Ovary (tissue), 9 donors: Measurements from ENCODE around the gene PTPN1. TPM values are rescaled to one million over a fixed set of nuclear protein-coding genes. Genes with fewer than 3 reads are reported as not detected.

Experiments used
- DNase-seq, 5 donors: peaks; one replicate each; pipeline ENCODE4 v3.0.0-alpha.2; 2019 to 2020
- H3K27ac ChIP-seq, 2 donors: fragments of 200-600 bp; one replicate each; pipeline versions ENCODE4 v1.5.1 to v1.8.0; 2019 to 2022
- H3K27me3 ChIP-seq: fragments of 200-600 bp; one replicate; pipeline ENCODE4 v1.8.0; 2022
- H3K36me3 ChIP-seq: fragments of 200-600 bp; sonication (generic); one replicate; pipeline ENCODE4 v1.5.1; 2019
- H3K4me1 ChIP-seq: one replicate; pipeline ENCODE4 v1.8.1; 2013; ENCODE audit warnings: mild to moderate bottlenecking, moderate library complexity; ENCODE audit not compliant: insufficient read depth
- H3K4me3 ChIP-seq: fragments of 200-600 bp; sonication (generic); one replicate; pipeline ENCODE4 v1.5.1; 2017
- H3K9me3 ChIP-seq, 2 donors: fragments of 200-600 bp in 1 of 2; sonication (generic) in 1 of 2; one replicate each; pipeline versions ENCODE4 v1.5.1 to v1.8.1; 2013 to 2019; ENCODE audit warnings: mild to moderate bottlenecking in 1 of 2, moderate library complexity in 1 of 2
- EP300 ChIP-seq: sonication (generic); formaldehyde crosslinking; IDR thresholded peaks from one replicate; pipeline ENCODE4 v1.6.1; 2017; ENCODE audit warnings: antibody characterized with exemption
- POLR2A ChIP-seq: fragments of 450-650 bp; IDR thresholded peaks from one replicate; pipeline ENCODE4 v1.6.1; 2017; ENCODE audit warnings: antibody characterized with exemption, mild to moderate bottlenecking, moderate library complexity
- WGBS, 3 donors: extraction: QIAGEN DNeasy Blood & Tissue Kit in 1 of 3; methylation state at CpG; one replicate each; pipeline versions ENCODE4 v1.1.5 to v1.1.7; 2013 to 2017; 5-methylcytosine and 5-hydroxymethylcytosine counted together
- intact Hi-C, 4 donors: fragments of 100-400 bp; cut with DNase I; formaldehyde crosslinking; loops; one replicate each; pipeline versions ENCODE4 v1.11.0 to v1.15.1; 2022 to 2023
- polyA plus RNA-seq, 2 donors: library from polyadenylated mRNA; stranded (reverse); fragments of 200-250 nt in 1 of 2; fragments of 350-450 nt in 1 of 2; fragmentation: Illumina TruSeq in 1 of 2; extraction: RNeasy Lipid Tissue Mini Kit (QIAGEN cat#74804) in 1 of 2; gene quantifications; one replicate each; pipeline ENCODE4 v1.2.3, GENCODE V29; 2013 to 2014
- total RNA-seq, 7 donors: library from RNA; depleted of rRNA in 2 of 7; stranded (reverse); fragments of >200 nt in 2 of 7; fragmentation: NEBNext Ultra II Directional in 3 of 7; extraction: Animal tissue kit (Norgen Biotek cat#: 25700) in 3 of 7; gene quantifications; one replicate each; pipeline versions ENCODE4 v1.1.0 to v1.2.4, GENCODE V29; 2016 to 2023
- TF ChIP-seq, protein P1 (sequence below), 3 donors: fragments of 450-650 bp in 2 of 3; fragments of 200-600 bp in 1 of 3; IDR thresholded peaks; one replicate each; pipeline versions ENCODE4 v1.5.1 to v1.8.0; 2016 to 2022; ENCODE audit warnings: antibody characterized with exemption in 3 of 3, mild to moderate bottlenecking in 1 of 3
- donor health status: DM: no; HTN: no; CAD: no; lungs with moderate emphysema.
- donor health status: DM: no; HTN: no; CAD: no.
- donor health status: Bipolar disorder and iron deficiency.
- donor health status: DM: yes; HTN: yes; CAD: no.
- donor health status: DM: no; HTN: no; CAD: no.
- donor health status: DM: yes; HTN: yes; CAD: no.

PTPN1 gene
- total and polyA plus RNA-seq, 9 donors = 17.6 to 36.7 (median 26.6) TPM

DNA sequence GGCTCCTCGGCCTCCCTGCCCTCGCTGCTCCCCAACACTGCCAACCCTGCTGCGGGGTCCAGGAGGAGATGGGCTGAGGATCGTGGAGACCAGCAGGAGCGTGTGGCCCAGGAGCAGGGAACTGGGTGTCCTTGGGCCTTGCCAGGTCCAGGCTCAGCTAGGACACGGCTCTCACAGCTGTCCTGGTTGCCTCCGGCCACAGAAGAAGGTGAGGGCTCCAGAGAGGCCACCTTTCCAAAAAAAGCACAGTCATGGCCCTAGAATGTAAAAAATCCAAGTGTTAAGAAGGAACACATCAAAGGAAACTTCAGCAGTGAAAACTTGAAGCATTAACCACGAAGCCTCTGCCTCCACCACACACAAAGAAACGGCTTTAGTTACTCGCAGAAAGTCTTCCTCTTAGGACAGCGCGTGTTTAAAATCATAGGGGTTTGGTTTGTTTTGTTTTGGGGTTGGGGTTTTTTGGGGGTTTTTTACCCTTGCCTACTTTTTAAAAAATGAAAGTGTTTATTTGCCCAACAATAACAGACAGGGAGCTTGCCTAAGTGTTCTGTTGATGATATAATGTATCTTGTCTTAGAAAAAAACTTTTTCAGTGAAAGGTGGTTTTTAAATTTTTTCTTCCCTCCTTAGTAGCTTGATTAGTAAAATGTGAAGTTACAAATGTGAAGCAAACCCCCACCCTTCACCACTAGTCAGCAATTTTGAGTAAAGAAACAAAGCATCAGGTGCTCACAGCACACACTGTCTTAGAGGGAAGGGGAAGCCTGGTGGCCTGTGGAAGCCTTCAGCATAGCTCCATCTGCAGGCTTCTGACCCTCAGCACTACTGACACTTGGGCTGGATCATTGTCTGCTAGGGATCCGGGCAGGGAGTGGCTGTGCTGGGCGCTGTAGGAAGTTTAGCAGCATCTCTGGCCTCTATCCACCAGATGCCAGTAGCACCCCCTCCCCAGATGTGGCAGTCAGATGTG is 60.0 kb downstream of the PTPN1 start:
- 82 to 87% (median 83%) methylated on average over 14 of the region's 14 CpGs for WGBS, 3 donors
- DNase-seq = no peak

DNA sequence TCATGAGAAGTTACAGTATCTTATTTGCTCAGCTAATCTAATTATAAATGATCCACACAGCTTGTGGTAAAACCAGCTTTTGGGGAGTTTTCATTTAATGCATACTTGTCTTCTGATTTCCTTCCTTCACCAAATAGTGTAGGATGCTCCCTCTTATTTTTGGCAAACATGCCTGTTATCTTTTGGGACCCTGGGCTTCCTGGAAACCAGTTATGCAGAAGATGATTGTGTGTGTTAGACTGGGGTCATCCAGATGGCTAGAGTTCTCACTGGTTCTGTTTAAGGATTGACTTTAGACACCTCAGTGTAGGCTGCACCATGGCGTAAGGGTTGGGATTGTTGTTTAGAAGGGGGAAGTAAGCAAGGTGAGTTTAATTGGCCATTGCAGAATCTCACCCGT is 61.3 kb downstream of the PTPN1 start:
- no peaks in the 10 kb centered on the region for H3K27me3 ChIP-seq
- TF ChIP-seq POLR2A = no peak
- TF ChIP-seq EP300 = no peak
- TF ChIP-seq, protein P1, sequence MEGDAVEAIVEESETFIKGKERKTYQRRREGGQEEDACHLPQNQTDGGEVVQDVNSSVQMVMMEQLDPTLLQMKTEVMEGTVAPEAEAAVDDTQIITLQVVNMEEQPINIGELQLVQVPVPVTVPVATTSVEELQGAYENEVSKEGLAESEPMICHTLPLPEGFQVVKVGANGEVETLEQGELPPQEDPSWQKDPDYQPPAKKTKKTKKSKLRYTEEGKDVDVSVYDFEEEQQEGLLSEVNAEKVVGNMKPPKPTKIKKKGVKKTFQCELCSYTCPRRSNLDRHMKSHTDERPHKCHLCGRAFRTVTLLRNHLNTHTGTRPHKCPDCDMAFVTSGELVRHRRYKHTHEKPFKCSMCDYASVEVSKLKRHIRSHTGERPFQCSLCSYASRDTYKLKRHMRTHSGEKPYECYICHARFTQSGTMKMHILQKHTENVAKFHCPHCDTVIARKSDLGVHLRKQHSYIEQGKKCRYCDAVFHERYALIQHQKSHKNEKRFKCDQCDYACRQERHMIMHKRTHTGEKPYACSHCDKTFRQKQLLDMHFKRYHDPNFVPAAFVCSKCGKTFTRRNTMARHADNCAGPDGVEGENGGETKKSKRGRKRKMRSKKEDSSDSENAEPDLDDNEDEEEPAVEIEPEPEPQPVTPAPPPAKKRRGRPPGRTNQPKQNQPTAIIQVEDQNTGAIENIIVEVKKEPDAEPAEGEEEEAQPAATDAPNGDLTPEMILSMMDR (IDR thresholded peaks at IDR 0.05) = no peak
- H3K36me3 ChIP-seq = no peaks in the 10 kb centered on the region
- no peak overlapping the region for H3K27ac ChIP-seq
- no peak for DNase-seq
- intact Hi-C loops = loop anchor here in 3 of 4 donors (5.0 to 10.0 kb wide), 4 partner anchors 44 to 87 kb away; partner anchors contain the start of gene PTPN1 (in 1 of the 3)
- H3K4me1 ChIP-seq = peaks cover 13% of the 10 kb centered on the region
- no peak overlapping the region for H3K4me3 ChIP-seq
- H3K9me3 ChIP-seq = no peaks in the 10 kb centered on the region
- 87 to 92% (median 89%) methylated on average over 2 of the region's 2 CpGs for WGBS, 3 donors

More for the DNA sequence above, 60.0 kb downstream of the PTPN1 start:
- TF ChIP-seq POLR2A = no peak
- no peak for TF ChIP-seq EP300
- Histone ChIP-seq H3K27me3 (no peaks in the 10 kb centered on the region), H3K9me3 (no peaks in the 10 kb centered on the region), H3K4me1 (peaks cover 13% of the 10 kb centered on the region), H3K4me3 (no peak overlapping the region), H3K36me3 (no peaks in the 10 kb centered on the region), H3K27ac (no peak overlapping the region)
- intact Hi-C loops = loop anchor here in 3 of 4 donors (5.0 to 10.0 kb wide), 4 partner anchors 43 to 85 kb away; partner anchors contain the start of gene PTPN1 (in 1 of the 3)

DNA sequence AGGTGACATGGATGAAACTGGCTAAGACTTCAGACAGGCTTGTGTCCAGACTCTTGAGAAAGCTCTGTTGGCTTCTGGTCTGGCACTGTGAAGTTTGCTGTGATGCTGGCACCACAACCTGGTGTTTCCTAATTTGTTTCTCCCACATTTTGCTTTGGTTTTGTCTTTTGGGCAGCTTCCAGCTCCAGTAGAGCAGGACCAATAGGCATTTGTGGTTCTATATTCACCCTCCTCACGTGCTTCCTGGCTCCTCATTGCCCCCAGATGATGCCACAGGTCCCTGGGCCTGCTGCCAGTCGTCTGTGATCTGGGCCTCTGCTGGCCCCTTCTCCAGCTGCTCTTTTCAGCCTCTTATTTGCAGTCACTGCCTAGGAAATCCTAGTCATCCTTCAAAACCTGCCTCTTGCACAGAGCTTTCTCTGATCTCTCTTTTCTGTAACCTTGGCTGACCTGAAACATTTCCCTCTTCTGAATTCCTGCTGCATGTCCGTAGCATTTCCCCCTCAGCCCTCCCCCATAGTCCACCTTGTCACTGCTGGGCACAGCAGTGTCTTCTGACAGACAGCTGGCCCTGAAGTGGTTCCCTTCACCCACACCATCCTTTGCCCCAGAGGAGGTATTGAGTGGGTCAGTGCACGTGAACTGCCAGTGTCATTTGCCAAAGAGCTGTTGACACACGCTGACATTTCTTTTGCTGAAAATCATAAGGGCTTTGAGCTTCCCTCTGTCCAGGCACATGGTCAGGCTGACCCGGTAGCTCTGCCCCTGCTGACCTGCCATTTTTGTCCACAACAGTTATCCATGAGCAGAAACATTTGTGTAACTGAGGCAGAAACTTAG is 63.0 kb downstream of the PTPN1 start:
- intact Hi-C loops = loop anchor here in 3 of 4 donors (5.0 to 10.0 kb wide), 4 partner anchors 46 to 88 kb away; partner anchors contain the start of gene PTPN1 (in 1 of the 3)

DNA sequence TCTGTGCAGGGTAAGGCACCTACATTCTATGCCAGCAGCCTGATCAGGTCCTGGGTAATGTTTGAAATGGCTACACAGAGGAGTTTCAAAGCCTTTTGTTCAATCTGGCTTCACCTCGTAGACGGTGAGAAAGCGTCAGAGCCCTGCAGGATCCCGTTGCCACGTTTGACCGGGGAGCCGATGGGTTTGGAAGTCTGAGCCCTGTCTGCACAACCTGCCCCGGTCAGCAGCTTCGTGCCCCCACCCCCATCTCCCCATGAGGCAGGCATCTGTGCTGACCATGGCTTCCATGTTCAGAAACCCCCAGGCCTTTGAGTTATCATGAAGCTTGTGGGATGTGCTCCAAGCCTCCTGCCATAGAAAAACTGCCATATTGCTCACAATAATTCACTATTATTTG is 63.9 kb downstream of the PTPN1 start:
- intact Hi-C loops = loop anchor here in 3 of 4 donors (5.0 to 10.0 kb wide), 4 partner anchors 47 to 89 kb away; partner anchors contain the start of gene PTPN1 (in 1 of the 3)
- Histone ChIP-seq H3K4me1 (peaks cover 13% of the 10 kb centered on the region), H3K9me3 (no peaks in the 10 kb centered on the region), H3K36me3 (no peaks in the 10 kb centered on the region), H3K4me3 (no peak overlapping the region), H3K27me3 (no peaks in the 10 kb centered on the region), H3K27ac (no peak overlapping the region)
- WGBS, 3 donors = 79 to 85% (median 83%) methylated on average over 9 of the region's 9 CpGs
- no peak for DNase-seq
- TF ChIP-seq, protein P1 (IDR thresholded peaks at IDR 0.05) = no peak
- TF ChIP-seq EP300 = no peak
- no peak for TF ChIP-seq POLR2A

More for the DNA sequence above, 63.0 kb downstream of the PTPN1 start:
- DNase-seq = peak; percentile 56 to 73 (median 68)
- Histone ChIP-seq H3K4me1 (peaks cover 13% of the 10 kb centered on the region), H3K9me3 (no peaks in the 10 kb centered on the region), H3K27ac (peak overlapping the region in 1 of 2 donors; percentile 46), H3K4me3 (no peak overlapping the region), H3K36me3 (no peaks in the 10 kb centered on the region), H3K27me3 (no peaks in the 10 kb centered on the region)
- TF ChIP-seq POLR2A (no peak), EP300 (no peak)
- TF ChIP-seq, protein P1 (IDR thresholded peaks at IDR 0.05) = no peak
- 31 to 35% (median 32%) methylated on average over 6 of the region's 6 CpGs for WGBS, 3 donors
